ENCODE results near the gene ABCC3.

GRCh38 chr17:50697663-50698272 is 63.1 kb downstream of the ABCC3 start:
- TF ChIP-seq CTCF (IDR thresholded peaks at IDR 0.05): no peak
- TF ChIP-seq ZFX (IDR thresholded peaks at IDR 0.05; ENCODE audit: borderline replicate concordance): no peak

Data from 22Rv1 (cell line).